ENCODE data around the gene PDXP.
"Not testable (repeated sequence)": the region's sequence is repeated elsewhere in the genome, so short reads cannot be mapped to it uniquely, and the experiment has no call there.

The PDXP gene, protein sequence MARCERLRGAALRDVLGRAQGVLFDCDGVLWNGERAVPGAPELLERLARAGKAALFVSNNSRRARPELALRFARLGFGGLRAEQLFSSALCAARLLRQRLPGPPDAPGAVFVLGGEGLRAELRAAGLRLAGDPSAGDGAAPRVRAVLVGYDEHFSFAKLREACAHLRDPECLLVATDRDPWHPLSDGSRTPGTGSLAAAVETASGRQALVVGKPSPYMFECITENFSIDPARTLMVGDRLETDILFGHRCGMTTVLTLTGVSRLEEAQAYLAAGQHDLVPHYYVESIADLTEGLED

DNA sequence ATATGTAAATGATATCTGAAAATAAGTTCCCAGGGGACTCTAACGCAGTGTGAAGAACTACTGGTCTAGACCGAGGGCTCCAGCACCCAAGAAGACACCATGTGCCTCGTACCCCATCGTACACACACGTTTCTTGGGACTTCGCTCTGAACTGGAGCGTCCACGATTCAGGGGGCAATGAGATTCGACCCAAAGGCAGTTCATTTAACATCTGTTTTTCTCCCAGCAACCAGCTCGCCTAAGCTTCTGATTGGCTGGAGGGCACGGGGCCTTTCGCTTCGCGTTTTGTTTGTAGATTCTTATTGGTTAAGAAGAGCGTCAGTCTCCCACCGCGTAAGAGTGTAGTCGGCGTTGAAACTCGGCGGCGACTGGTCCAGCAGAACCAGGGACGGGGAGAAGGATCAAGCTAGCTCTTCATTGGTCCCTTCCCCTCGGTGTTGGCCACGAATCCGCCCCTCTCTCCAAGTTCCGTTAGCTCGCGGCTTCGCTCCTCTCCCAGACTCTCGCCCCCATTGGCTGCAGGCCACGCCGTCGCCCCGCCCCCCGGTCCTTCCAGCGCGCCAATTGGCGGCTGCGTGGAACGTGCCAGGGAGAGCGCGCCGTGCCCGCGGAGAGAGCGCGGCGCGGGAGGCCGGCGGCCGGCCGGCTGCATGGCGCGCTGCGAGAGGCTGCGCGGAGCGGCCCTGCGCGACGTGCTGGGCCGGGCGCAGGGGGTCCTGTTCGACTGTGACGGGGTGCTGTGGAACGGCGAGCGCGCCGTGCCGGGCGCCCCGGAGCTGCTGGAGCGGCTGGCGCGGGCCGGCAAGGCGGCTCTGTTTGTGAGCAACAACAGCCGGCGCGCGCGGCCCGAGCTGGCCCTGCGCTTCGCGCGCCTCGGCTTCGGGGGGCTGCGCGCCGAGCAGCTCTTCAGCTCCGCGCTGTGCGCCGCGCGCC is at the start of gene PDXP:
Gene PDXP (plus strand): TSS at position 591 of the 933 bp plus-strand sequence. CDS start 60 bp downstream, at position 651.
- peak; percentile 100 for DNase-seq (ENCODE audit: low read depth)

DNA sequence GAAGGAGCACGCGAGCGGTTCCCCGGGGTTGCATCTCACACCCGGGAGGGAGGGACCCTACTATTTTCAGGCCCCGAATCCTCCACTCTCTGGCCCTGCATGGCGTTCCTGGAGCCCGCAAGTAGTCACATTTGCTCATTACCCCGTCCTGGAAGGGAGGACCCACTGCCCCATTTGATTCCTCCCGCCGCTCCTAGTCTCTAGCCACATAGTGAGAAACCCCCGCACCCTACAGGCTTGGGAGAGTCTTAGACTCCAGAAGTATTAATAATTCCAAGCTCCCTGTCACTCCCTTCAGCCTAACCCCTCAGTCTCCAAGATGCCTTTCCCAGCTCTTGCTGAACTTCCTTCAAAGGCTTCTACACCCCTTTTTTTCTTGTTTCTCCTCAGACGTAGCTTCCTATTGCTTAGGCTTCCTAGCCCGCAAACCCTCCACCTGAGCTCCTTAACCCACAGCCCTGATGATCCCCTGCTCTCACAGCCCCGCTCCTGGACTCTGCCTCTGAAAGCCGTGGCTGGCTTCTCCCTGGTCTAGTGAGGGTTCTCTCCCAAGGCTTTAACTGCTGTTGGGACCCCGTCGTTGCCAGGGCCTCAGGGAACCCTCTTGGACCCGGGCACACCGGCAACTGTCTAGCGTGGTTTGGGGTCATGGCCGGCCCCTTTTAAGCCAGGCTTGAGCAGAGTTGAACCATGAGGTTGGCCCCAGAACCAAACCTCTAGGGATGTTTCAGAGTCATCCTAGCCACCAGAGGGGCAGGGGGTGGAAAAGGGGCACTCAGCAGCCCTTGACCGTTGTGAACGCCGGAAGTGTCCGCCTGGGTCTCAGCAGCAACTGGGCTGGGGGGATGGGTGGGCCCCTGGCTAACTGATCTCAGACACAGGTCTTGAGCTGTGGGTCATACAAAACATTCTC is 49.0 kb upstream of the PDXP start:
- DNase-seq (ENCODE audit: low read depth) = no peak

DNA sequence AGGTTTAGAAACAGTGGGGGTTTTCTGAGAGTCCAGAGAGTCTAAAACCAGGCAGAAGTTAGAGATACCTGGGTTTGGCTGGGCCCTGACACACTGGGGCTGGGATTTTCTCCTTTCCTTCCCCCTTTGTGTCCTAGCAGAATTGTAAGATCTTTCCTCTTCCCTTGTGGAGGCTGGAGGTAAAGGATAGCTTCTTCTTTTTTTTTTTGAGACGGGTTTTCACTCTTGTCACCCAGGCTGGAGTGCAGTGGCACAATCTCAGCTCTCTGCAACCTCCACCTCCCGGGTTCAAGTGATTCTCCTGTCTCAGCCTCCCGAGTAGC is 48.4 kb upstream of the PDXP start:
- not testable (repeated sequence) for DNase-seq (ENCODE audit: low read depth)

DNA sequence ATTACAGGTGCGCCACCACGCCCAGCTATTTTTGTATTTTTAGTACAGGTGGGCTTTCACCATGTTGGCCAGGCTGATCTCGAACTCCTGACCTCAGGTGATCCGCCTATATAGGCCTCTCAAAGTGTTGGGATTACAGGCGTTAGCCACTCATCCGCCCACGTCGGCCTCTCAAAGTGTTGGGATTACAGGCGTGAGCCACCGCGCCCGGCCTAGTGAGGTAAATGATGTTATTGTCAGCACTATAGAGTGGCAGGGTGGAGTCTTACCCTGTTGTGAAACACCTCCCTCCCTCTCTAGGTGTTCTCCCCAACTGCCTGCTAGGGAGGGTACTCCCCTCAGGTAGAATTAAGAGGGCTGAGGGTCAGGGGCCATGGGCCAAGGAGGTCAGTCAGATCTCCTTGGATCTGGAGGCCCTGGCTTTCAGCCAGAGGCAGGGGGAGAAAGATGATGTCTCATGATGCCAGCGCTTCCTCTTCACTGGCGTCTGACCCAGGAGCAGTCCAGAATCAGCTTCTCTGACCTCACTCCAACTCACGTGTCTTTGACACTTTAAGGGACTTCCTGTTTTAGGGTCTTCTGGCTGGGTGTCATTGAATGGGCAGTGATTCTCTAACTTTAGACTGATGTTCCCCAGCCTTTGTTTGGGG is 47.9 kb upstream of the PDXP start:
- DNase-seq (ENCODE audit: low read depth) = no peak

DNA sequence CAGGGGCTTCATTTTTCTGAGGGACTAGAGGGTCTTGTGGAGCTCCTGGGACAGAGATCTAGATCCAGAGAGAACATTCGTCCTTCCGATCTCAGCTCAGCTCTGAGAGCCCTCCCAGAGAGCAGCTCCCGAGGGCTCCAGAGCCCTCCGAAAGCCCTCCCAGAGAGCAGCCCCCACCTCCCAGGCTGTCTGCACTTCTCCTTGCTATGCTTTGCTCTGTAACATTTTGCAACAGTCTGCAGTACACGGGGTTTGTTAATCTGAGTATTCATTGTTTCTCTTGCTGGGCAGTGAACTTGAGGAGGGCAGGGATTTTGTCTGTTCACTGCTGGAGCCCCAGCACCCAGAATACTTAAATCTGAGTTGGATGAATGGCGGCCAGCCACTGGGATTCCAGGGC is 47.3 kb upstream of the PDXP start:
- no peak for DNase-seq (ENCODE audit: low read depth)

DNA sequence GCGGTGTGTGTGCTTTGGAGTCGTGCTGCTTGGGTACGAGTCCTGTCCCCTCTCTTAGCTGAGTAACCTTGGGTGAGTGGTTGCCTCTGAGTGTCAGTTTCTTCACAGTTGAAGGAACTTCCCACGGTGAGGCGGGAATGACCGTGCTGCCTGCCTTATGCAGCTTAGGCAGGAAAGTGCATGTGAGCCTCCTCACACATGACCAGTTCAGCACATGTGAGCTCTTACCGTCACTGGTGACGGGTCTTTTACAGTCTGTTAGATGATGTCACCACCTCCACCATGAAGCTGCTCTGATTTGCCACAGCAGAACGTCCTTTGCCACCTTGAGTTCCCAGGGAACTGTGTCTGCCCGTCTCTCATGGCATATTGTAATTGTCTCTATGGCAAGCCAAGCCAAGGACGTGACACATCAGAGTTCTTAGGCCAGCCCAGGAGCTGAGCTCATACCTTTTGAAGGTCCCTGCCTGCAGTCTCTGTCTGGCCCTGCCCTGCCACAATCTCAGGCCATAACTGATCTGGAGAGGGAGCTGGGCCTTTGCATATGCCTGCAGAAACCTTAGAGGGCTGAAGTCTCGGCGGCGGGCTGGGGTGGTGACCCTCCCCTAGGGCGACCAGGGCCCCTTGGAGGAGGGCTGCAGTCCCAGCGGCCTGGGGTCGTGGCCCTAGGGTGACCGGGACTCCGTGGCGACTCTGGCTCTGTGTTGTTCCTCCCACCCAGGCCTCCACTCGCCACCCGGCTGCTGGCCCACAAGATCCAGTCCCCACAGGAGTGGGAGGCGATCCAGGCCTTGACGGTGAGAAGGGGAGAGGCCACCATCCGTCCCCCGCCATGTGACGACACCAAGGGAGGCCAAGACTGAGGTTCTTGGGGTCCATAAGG is 42.1 kb upstream of the PDXP start:
- DNase-seq (ENCODE audit: low read depth) = no peak

DNA sequence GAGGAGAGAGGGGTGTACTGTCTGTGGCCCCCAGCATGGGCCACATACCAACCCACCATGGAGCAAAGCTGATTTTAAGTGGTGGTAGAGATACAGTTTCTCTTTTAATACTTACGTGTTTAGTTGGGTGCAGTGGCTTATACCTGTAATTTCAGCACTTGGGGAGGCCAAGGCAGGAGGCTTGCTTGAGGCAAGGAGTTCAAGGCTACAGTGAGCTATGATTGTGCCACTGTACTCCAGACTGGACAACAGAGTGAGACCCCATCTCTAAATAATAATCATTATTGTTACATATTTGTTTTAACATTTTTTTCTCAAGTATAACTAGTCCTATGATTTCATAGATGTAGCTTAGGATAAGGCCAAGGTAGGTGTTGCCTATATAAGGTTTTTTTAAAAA is 41.1 kb upstream of the PDXP start:
- no peak for DNase-seq (ENCODE audit: low read depth)

DNA sequence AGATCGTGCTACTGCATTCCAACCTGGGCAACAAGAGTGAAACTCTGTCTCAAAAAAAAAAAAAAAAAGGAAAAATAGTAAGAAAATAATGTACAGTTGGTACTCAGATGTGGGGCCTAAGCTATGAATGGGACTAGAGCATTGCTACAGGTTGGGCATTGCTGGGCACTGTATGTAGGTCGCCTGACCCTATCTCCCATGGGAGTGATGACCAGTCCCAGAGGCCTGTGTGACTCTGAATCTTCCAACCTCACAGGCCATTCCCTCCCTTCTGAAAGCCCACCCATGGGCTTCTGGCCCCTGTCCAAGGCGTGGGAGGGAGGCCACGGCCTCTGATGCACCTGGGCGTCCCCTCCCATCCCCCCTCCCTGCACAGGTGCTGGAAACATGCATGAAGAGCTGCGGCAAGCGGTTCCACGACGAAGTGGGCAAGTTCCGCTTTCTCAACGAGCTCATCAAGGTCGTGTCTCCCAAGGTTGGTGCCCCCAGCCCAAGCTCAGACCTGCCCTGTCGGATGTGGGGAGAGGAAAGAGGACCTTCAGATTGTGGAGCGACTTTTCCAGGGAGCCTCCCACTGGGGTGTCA is 40.4 kb upstream of the PDXP start:
- DNase-seq (ENCODE audit: low read depth) = no peak

DNA sequence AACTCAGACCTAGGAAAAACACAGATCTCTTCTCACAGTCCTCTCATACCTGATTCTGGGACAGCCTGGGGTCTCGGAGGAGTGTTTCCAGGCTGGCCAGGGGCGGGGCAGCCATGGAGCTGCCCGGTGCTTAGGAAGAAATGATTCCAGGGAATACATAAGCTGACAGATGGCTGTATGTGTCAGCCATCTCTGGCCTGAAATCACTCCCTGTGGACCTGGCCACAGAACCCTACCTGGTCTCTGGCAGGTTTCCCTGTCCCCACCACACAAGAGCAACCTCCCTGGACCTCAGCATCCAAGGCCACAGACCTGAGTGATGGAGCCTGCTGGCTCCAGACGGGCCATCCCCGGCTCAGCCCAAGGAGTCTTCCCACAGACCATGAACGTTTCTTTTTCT is 39.8 kb upstream of the PDXP start:
- no peak for DNase-seq (ENCODE audit: low read depth)

DNA sequence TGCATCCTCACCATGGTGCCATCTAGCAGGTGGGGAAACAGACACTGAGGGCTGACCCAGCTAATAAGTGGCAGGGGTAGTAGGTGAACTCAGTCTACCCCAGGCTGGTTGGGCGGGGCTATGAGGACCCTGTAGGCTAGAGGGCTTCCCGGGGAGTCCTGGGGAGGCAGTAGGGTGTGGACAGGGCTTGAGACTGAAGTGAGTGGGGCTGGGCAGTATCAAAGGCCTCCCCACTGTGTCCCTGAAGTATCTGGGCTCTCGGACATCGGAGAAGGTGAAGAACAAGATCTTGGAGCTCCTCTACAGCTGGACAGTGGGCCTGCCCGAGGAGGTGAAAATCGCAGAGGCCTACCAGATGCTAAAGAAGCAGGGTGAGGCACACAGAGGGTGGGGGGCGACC is 38.5 kb upstream of the PDXP start:
- DNase-seq (ENCODE audit: low read depth) = no peak

DNA sequence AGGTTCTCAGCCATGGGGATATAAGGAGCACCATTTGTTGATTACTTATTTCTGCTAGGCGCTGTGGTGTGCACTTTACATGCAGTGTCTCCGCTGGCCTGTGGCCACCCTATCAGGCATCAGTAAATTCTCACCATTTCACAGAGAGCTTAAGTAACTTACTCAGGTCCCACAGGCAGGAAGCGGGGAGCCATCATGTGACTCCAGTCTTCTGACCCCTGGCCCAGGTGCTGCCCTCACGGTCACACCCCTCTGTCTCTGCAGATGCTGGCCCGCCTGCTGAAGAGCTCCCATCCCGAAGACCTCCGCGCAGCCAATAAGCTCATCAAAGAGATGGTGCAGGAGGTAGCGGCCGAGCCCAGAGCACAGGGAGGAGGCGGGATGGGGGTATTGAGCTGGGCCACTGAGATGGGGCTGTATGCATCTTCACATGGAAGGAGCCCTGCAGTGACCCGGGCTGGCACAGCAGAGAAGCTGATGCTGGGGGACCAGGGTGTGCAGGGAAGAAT is 37.1 kb upstream of the PDXP start:
- no peak for DNase-seq (ENCODE audit: low read depth)

DNA sequence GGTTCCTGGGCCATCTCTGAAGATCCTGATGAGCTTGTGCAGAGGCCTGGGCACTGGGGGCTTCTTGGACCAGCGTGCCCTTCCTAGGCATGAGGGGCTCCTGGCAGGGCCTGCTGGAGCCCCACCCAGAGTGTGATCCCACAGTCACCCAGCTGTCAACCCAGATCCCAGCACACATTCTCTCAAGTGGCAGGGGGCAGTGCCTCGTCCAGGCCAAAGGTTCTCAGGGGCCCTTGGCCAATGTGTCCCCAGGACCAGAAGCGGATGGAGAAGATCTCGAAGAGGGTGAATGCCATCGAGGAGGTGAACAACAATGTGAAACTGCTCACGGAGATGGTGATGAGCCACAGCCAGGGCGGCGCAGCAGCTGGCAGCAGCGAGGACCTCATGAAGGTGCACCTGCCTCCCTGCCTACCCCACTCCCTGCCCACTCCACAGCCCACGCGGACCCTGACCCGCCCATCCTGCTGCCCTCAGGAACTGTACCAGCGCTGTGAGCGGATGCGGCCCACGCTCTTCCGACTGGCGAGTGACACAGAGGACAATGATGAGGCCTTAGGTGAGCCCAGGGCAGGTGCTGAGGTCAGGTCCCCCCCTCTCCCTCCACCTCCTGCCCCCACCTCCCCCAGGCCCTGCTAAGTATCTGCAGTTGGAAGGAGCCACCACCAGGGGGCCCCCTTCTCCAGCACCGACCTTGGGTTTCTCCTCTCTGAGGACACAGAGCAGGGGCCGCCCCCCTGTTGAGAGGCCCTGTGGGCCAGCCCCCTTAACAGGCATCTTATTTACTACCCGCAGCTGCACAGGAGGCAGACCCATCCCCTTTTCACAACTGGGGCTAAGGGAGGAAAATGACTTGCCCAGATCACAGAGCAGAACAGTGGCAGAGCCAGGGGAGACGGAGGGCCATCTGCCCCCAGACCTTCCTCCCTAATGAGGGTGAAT is 35.2 kb upstream of the PDXP start:
- no peak for DNase-seq (ENCODE audit: low read depth)

DNA sequence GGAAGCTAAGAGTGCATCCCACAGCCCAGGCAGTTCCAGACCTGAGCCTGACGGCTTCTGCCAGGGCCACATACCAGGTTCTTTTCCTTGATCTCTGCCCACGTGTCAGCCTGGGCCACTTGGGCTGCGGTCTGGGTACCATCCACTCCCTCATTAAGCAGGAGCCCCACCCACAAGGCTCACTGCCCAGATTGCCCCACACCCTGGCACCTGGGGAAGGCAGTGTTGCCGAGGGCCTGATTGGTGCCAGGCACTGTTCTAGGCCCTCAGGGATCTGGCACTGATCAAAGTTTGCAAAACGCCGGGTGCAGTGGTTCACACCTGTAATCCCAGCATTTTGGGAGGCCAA is 34.5 kb upstream of the PDXP start:
- DNase-seq (ENCODE audit: low read depth) = no peak

DNA sequence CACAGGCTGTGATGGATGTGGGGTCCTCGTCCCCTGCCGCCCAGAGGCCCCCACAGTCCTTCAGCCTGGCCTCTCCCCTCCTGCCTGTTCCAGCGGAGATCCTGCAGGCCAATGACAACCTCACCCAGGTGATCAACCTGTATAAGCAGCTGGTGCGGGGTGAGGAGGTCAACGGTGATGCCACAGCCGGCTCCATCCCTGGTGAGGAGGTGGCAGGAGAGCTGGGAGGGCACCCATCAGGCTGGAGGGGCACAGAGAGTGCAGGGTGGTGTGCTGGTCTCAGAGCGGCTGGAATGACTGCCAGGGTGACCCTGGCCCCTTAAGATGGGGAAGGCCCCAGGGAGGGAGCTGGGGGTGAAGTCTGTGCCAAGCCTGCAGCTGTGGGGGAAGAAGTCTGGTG is 33.6 kb upstream of the PDXP start:
- no peak for DNase-seq (ENCODE audit: low read depth)

DNA sequence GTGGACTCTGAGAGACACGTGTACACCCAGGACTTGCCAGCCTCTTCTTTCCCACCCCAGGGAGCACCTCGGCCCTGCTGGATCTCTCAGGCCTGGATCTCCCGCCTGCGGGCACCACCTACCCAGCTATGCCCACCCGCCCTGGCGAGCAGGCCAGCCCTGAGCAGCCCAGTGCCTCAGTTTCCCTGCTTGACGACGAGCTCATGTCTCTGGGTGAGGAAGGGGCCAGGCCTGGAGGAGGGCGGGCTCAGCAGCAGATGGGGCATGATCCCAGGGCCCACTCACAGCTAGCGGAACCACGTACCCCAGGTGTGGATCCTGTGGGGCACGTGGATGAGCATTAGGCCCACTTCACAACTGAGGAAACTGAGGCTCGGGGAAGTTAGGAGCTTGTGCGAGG is 32.8 kb upstream of the PDXP start:
- DNase-seq (ENCODE audit: low read depth) = no peak

DNA sequence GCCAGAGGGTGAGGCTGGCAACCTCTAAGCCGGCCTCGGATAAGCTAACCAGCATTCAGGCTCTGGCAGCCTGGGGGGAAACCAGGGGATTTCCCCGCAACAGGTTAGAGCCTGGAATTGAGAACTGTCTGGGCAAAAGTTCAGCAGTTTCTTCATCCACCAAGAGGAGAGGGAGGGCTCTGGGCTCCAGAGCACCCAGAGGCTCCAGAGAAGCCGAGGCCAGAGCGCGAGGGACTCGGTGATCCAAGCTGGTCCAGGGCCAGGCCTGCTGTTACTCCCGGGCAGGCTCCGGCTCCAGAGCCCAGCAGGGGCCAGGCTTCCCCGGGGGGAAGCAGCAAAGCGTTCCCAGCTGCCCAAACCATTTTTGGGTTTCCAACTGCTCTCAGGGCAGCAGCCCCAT is 32.4 kb upstream of the PDXP start:
- DNase-seq (ENCODE audit: low read depth) = no peak

DNA sequence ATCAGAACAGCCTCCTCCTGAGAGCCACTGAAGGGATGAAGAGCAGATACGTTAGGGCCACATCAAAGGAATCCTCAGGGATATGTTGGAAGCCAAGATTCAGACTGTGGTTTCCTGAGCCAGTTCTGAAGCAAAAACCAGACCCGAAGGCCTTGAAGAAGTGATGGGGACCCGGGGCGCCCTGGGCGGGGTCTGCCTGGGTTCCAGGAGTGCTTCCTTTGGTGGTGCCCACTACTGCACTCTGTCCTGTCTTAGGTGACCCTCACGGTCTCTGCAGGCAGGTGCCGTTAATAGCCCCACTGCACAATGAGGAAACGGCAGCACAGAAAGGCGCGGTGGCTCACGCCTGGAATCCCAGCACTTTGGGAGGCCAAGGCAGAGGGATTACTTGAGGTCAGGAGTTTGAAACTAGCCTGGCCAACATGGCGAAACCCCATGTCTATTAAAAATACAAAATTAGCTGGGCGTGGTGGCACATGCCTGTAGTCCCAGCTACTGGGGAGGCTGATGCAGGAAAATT is 31.9 kb upstream of the PDXP start:
- no peak for DNase-seq (ENCODE audit: low read depth)

DNA sequence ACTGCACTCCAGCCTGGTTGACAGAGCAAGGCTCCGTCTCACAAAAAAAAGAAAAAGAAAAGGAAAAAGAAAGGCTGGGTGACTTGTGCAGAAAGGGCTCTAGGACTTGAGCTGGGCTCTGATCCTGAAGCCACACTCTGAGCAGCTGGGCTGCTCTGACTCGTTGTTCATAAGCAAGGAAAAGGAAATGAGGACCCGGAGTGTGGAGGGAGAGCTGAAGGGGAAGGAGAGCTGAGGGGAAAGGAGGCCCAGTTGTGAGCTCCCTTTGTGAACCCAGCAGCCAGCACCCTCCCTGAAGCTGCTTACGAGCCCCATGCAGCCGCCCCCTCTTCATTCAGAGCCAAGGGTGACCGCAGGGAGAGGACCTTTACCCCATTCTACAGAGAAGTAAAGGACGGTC is 31.4 kb upstream of the PDXP start:
- DNase-seq (ENCODE audit: low read depth) = no peak

DNA sequence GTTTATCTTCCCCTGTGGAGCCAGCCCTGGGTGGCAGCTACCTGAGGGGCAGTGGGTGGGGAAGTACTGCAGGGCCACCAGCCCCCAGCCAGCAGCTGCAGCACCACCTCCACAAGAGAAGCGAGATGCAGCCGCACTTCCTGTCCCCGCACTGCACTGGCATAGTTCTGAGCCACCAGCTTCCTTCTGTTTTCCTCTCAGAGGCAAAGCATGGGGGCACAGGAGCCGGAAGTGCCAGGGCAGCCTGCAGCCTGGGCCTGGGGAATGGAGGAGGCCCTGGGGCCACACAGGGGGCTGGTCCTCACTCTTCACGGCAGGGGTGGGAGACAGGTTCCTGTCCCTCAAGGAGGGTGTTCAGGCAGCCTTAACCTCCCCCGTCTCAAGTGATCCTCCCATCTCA is 31.0 kb upstream of the PDXP start:
- no peak for DNase-seq (ENCODE audit: low read depth)

Measured in non-pigmented ciliary epithelial cell (primary cell).